KBM-7 (cell line): ENCODE measurements around the gene SPDYE3.

Experiments used
- DNase-seq: peaks from one replicate; pipeline ENCODE4 v3.0.0-alpha.2; 2015
- in situ Hi-C: fragments of 300-500 bp; cut with MboI; formaldehyde crosslinking; loops from 2 replicates; pipeline ENCODE4 v1.14.3; 2020; ENCODE audit warnings: low sequenced_read_pairs, low pct_unique_long_range_greater_than_20kb, mixed read lengths

SPDYE3 gene

GRCh38 chr7:100366411-100367250 lies 59.1 kb downstream of the SPDYE3 start:
- in situ Hi-C loops = no loop called here
- DNase-seq = peak; percentile 42

GRCh38 chr7:100367251-100367620 lies 59.7 kb downstream of the SPDYE3 start:
- in situ Hi-C loops = no loop called here
- no peak for DNase-seq

GRCh38 chr7:100367676-100368613 lies 60.4 kb downstream of the SPDYE3 start:
- DNase-seq = peak; percentile 57
- in situ Hi-C loops = no loop called here

GRCh38 chr7:100369105-100369504 lies 61.6 kb downstream of the SPDYE3 start:
- DNase-seq = peak; percentile 93
- in situ Hi-C loops = no loop called here

- no peak for DNase-seq
- in situ Hi-C loops = no loop called here
Measured at GRCh38 chr7:100370303-100370702, 62.8 kb downstream of the SPDYE3 start.

- DNase-seq = no peak
- in situ Hi-C loops = no loop called here
Measured at GRCh38 chr7:100370746-100371145, 63.2 kb downstream of the SPDYE3 start.

GRCh38 chr7:100371561-100372171 lies 64.2 kb downstream of the SPDYE3 start:
- DNase-seq = no peak
- in situ Hi-C loops = no loop called here
